HG02852 (cell line): ENCODE measurements around the gene CFL2.
"Not testable (repeated sequence)": the region's sequence is repeated elsewhere in the genome, so short reads cannot be mapped to it uniquely, and the experiment has no call there.

Experiments
- ATAC-seq: cut with Tn5 transposase; IDR thresholded peaks from one replicate; pipeline ENCODE4 v1.9.1; 2021; ENCODE audit warnings: mild to moderate bottlenecking, moderate library complexity; ENCODE audit not compliant: unreplicated experiment

The CFL2 gene

DNA sequence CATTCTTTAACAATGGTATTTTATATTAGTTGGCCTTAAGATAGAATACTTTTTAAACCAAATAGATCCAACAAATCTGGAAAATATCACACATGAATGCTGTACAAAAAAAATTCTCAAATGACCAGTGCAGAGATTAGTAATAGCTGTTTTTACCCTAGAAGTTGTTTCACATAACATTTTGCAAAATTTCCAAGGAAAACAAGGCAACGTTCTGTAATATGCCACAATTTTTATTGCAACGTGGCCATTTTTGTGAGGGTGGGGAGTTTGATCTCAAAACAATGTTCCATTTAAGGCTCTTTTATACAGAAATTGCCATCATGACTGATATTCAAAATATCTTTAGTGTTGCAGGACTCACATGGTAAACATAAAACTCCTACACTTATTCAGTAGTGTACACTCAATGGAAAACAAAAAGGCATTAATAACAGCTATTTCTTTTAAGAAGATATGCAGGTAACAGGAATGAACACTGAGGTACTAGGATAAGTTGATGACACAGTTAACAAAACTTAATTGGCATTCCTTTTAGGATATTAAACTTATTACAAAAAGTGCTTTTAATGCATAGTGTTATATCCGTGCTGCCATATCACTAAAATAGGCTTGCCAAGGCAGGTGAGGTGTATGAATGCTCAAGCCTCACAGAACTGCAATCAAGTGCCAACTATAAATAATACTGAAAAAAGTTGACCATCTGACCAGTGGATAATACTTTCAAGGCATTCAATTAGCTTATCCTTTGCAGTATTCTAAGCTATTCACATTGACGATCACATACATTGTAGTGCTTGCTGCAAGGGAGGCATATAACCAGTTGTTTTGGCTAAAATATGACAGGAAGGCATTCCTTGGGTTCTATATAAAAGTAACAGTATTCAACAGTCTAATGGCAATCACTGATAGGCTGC lies 2.3 kb downstream of the CFL2 start:
- ATAC-seq = no peak

- ATAC-seq = peak; percentile 52
Observed at GRCh38 chr14:34711169-34711568, 3.2 kb downstream of the CFL2 start.

- ATAC-seq = no peak
Observed at GRCh38 chr14:34710744-34711143, 3.6 kb downstream of the CFL2 start.

GRCh38 chr14:34710006-34710405 lies 4.4 kb downstream of the CFL2 start:
- ATAC-seq = no peak

DNA sequence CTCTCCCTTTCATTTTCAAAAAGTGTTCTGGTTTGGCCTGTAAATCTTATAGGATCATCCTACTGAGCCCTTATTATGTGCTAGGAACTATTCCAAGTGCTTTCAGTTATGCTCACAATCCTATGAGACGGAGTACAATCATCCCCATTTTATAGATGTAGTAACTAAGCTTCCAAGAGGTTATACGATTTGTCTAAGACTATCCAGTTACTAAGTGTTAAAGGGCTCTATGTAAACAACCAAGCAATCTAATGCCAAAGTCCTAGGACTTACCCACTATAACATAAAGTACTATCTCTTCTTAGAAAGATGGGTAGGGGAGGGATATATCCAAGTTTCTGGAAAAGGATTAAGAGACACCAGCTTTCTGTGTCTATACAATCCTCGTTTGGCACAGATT lies 6.7 kb downstream of the CFL2 start:
- no peak for ATAC-seq

GRCh38 chr14:34701808-34702207 lies 12.6 kb downstream of the CFL2 start:
- no peak for ATAC-seq

DNA sequence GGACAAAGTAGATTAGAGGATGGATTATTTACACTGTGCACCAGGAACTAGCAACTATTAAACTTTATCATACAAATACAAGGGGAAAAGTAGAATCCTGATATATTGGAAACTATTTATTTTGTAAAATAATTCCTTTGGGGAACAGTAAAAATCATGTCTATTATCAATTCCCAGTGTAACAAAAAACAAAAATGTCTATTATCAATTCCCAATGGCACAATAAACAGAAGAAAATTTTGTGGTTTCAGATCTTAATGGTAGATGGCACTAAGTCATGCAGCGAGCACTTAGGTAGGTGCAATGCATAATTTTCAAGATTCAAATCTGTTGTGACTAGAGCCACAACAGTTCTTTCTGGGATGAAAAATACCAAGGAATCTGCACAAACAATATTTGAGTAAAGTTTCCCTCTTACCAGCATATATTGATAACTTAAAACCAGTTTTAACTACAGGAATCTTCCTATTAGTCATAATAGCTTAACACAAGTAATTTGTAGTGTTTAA lies 13.7 kb downstream of the CFL2 start:
- ATAC-seq = no peak

- no peak for ATAC-seq
Observed at GRCh38 chr14:34699873-34700621, 14.3 kb downstream of the CFL2 start.

GRCh38 chr14:34694216-34694615 lies 20.2 kb downstream of the CFL2 start:
- ATAC-seq = not testable (repeated sequence)

DNA sequence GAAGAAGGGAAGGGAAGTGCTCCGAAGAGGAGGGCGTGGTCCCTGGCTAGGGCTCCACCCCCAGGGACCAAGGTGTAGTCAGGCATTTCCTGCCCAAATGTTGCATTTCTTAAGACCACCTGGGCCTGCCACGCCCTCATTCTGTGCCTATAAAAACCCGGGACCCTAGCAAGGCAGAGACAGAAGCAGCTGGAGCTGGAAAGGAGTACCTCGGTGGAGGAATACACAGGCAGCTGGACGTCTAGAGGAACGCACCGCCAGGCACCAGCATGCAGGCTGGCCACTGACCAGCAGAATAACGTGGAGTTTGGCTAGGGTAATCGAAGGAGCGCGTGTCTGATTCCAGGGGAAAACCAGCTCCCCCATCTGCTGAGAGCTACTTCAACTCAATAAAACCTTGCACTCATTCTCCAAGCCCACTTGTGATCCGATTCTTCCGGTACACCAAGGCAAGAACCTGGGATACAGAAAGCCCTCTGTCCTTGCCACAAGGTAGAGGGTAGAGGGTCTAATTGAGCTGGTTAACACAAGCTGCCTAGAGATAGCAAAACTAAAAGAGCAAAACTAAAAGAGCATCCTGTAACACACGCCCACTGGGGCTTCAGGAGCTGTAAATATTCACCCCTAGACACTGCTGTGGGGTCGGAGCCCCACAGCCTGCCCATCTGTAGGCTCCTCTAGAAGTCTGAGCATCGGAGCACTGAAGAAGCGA lies 21.0 kb downstream of the CFL2 start:
- ATAC-seq = no peak

GRCh38 chr14:34692898-34693227 lies 21.5 kb downstream of the CFL2 start:
- no peak for ATAC-seq

GRCh38 chr14:34692348-34692747 lies 22.0 kb downstream of the CFL2 start:
- ATAC-seq = no peak

- ATAC-seq = no peak
Observed at GRCh38 chr14:34691206-34691605, 23.2 kb downstream of the CFL2 start.

DNA sequence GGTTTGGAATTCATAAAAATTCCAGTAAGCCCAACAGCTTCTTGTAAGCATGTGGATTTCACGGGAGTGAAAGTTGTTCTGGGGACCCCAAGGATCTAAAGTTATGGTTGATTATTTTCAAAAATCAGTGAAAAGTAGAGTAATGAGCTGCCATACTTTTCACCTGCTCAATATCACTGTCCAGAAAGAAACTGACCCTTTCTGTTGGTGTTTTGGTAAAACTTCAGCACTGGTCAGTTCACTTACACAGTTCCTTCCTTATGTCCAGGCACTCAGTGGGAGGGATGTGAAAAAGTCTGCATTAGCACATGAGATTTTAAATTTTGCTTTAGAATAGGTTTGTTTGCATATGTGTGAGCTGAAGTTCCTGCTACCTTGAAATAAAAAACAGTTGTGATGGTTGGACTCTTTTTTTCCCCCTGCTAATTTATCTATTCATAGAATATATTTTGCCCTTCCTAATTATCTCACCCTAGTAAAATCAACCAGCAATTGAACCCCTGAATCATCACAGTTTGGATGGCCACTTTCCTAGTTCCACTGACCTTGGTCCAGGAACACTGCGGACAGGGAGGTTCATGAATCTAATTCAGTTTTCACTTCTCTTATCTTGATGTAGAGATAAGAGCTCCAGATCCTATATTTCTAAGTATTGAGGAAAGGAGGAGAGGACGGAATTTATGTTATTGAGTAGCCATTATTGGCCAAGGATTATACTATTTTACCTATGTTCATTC lies 25.8 kb downstream of the CFL2 start:
- ATAC-seq = no peak

- ATAC-seq = no peak
Observed at GRCh38 chr14:34685819-34686428, 28.5 kb downstream of the CFL2 start.

DNA sequence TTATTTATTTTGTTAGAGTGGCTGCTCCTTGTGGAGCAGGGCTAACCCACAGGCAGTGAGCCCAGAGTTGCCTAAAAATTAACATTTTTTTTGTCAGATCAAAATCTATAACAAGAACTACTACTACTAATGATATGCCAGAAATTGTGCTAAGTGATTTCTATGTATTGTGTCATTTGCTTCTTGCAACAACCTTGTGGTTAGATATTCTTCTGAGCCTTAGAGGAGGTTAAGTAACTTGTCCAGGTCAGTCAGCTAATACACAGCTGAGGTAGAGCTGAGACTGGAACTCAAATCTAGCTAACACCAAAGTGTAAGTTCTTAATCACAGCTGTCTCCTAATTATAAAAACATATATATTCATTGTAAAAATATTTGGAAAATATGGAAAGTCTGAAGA lies 29.8 kb downstream of the CFL2 start:
- ATAC-seq = no peak

- ATAC-seq = peak; percentile 44
Observed at GRCh38 chr14:34682787-34683321, 31.5 kb downstream of the CFL2 start.

GRCh38 chr14:34680806-34681479 lies 33.5 kb downstream of the CFL2 start:
- no peak for ATAC-seq

GRCh38 chr14:34678735-34679134 lies 35.7 kb downstream of the CFL2 start:
- ATAC-seq = no peak
